GM23338 (cell line): ENCODE results near the gene MYOF. TPM values are rescaled to one million over a fixed set of nuclear protein-coding genes. Genes with fewer than 3 reads are reported as not detected.

Experiments
- ATAC-seq: fragments of 200-7000 bp; cut with Tn5 transposase; 3 replicates; pipeline ENCODE4 v1.9.1; 2020
- DNase-seq: peaks from one replicate; pipeline ENCODE4 v3.0.0-alpha.2; 2015; ENCODE audit warnings: low spot score
- H2AFZ ChIP-seq: fragments of 200-600 bp; sonication (generic); 2 replicates; pipeline ENCODE4 v1.8.0; 2016; ENCODE audit warnings: antibody characterized with exemption, mild to moderate bottlenecking, moderate library complexity
- H3F3A ChIP-seq: fragments of 200-600 bp; sonication (generic); replicated peaks from 2 replicates; pipeline ENCODE4 v1.8.0; 2017; ENCODE audit warnings: antibody characterized with exemption, mixed run types, low read depth
- H3K27ac ChIP-seq: fragments of 200-600 bp; sonication (generic); 2 replicates; pipeline ENCODE4 v1.6.1; 2016; ENCODE audit warnings: low read depth
- H3K27me3 ChIP-seq: fragments of 200-600 bp; sonication (generic); 2 replicates; pipeline ENCODE4 v1.8.0; 2016; ENCODE audit warnings: mild to moderate bottlenecking, mixed run types, moderate library complexity; ENCODE audit not compliant: insufficient read depth
- H3K36me3 ChIP-seq: fragments of 200-600 bp; sonication (generic); 2 replicates; pipeline ENCODE4 v1.8.0; 2016; ENCODE audit warnings: mild to moderate bottlenecking; ENCODE audit not compliant: insufficient read depth
- H3K4me1 ChIP-seq: fragments of 200-600 bp; sonication (generic); 2 replicates; pipeline ENCODE4 v1.8.0; 2016; ENCODE audit warnings: mild to moderate bottlenecking, moderate library complexity; ENCODE audit not compliant: insufficient read depth
- H3K4me2 ChIP-seq: fragments of 200-600 bp; sonication (generic); 2 replicates; pipeline ENCODE4 v1.7.1; 2017; ENCODE audit warnings: mixed run types
- H3K4me3 ChIP-seq: fragments of 200-600 bp; sonication (generic); 2 replicates; pipeline ENCODE4 v1.6.1; 2016; ENCODE audit warnings: mixed run types
- H3K79me2 ChIP-seq: fragments of 200-600 bp; sonication (generic); replicated peaks from 2 replicates; pipeline ENCODE4 v1.8.0; 2017; ENCODE audit warnings: mild to moderate bottlenecking; ENCODE audit not compliant: insufficient read depth
- H3K9me2 ChIP-seq: fragments of 200-600 bp; sonication (generic); 2 replicates; pipeline ENCODE4 v1.8.0; 2017; ENCODE audit not compliant: insufficient read depth
- H4K20me1 ChIP-seq: fragments of 200-600 bp; sonication (generic); replicated peaks from 2 replicates; pipeline ENCODE4 v1.8.0; 2017; ENCODE audit warnings: mild to moderate bottlenecking; ENCODE audit not compliant: insufficient read depth
- H3K27ac Mint-ChIP-seq: 2 replicates; pipeline ENCODE4 v1.8.0; 2020; ENCODE audit warnings: inconsistent platforms, mild to moderate bottlenecking, moderate library complexity, mixed read lengths
- H3K27me3 Mint-ChIP-seq: 3 replicates; pipeline ENCODE4 v1.8.0; 2022; ENCODE audit warnings: low read depth, mild to moderate bottlenecking, moderate library complexity, mixed read lengths, inconsistent platforms; ENCODE audit not compliant: insufficient read depth, poor library complexity
- H3K36me3 Mint-ChIP-seq: 3 replicates; pipeline ENCODE4 v1.8.0; 2021; ENCODE audit warnings: low read depth, mild to moderate bottlenecking, inconsistent platforms, moderate library complexity, mixed read lengths
- H3K4me1 Mint-ChIP-seq: 3 replicates; pipeline ENCODE4 v1.8.0; 2020; ENCODE audit warnings: mild to moderate bottlenecking, inconsistent platforms, mixed read lengths
- H3K4me3 Mint-ChIP-seq: 3 replicates; pipeline ENCODE4 v1.8.0; 2021; ENCODE audit warnings: moderate library complexity, mild to moderate bottlenecking, inconsistent platforms, mixed read lengths
- H3K9me3 Mint-ChIP-seq: 3 replicates; pipeline ENCODE4 v1.8.0; 2020; ENCODE audit warnings: moderate library complexity, mild to moderate bottlenecking, inconsistent platforms, mixed read lengths
- EZH2 ChIP-seq: fragments of 200-600 bp; sonication (generic); IDR thresholded peaks from one replicate; pipeline ENCODE4 v1.8.0; 2017; ENCODE audit warnings: antibody characterized with exemption, mild to moderate bottlenecking, low read depth; ENCODE audit not compliant: unreplicated experiment
- EZH2phosphoT487 ChIP-seq: fragments of 200-600 bp; sonication (generic); IDR thresholded peaks from one replicate; pipeline ENCODE4 v1.8.1; 2018; ENCODE audit warnings: antibody characterized with exemption; ENCODE audit not compliant: unreplicated experiment
- NANOG ChIP-seq: IDR thresholded peaks from 2 replicates; pipeline ENCODE4 v1.6.1; 2016; ENCODE audit warnings: antibody characterized with exemption, borderline replicate concordance
- polyA plus RNA-seq: library from polyadenylated mRNA; unstranded; fragments of >200 nt; fragmentation: Nextera tagmentation; extraction: Ambion mirVana; gene quantifications from 2 replicates; pipeline ENCODE4 v1.2.1, GENCODE V29; 2016
- total RNA-seq: library from RNA; depleted of rRNA; stranded (reverse); fragments of >200 nt; shearing (Covaris generic); gene quantifications from 2 replicates; pipeline ENCODE4 v1.2.3, GENCODE V29; 2014
- TF ChIP-seq, protein P1 (sequence below), 2 experiments: fragments of 200-600 bp in 1 of 2; sonication (generic) in 1 of 2; conservative IDR thresholded peaks; 2 replicates each; pipeline versions ENCODE4 v1.5.1 to v1.6.1; 2016 to 2017; ENCODE audit warnings: antibody characterized with exemption in 2 of 2, low read depth in 2 of 2, mild to moderate bottlenecking in 2 of 2, moderate library complexity in 1 of 2
- TF ChIP-seq, protein P2 (sequence below): IDR thresholded peaks from one replicate; pipeline ENCODE4 v1.6.1; 2018; ENCODE audit warnings: antibody characterized with exemption; ENCODE audit not compliant: unreplicated experiment
- TF ChIP-seq, protein P3 (sequence below): fragments of 250-450 bp; sonication (Bioruptor Pico); IDR thresholded peaks from 2 replicates; pipeline ENCODE4 v1.5.0; 2020; ENCODE audit warnings: mild to moderate bottlenecking, moderate library complexity

MYOF gene
- total and polyA plus RNA-seq, 2 experiments from 2014 or later, result 0.82 to 1.4 TPM

DNA sequence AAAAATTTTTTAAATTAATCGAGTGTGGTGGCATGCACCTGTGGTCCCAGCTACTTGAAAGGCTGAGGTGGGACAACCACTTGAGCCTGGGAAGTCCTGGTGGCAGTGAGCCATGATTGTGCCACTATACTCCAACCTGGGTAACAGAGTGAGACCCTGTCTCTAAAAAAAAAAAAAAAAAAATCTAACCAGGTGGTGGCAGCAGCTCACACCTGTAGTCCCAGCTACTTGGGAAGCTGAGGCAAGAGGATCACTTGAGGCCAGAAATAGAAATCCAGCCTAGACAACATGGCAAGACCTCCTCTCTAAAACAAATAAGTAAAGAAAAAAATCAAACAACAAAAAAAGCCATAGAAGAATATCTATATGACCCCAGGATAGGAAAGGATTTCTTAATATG lies 3.6 kb upstream of the MYOF start (continued):
- TF ChIP-seq, protein P1, sequence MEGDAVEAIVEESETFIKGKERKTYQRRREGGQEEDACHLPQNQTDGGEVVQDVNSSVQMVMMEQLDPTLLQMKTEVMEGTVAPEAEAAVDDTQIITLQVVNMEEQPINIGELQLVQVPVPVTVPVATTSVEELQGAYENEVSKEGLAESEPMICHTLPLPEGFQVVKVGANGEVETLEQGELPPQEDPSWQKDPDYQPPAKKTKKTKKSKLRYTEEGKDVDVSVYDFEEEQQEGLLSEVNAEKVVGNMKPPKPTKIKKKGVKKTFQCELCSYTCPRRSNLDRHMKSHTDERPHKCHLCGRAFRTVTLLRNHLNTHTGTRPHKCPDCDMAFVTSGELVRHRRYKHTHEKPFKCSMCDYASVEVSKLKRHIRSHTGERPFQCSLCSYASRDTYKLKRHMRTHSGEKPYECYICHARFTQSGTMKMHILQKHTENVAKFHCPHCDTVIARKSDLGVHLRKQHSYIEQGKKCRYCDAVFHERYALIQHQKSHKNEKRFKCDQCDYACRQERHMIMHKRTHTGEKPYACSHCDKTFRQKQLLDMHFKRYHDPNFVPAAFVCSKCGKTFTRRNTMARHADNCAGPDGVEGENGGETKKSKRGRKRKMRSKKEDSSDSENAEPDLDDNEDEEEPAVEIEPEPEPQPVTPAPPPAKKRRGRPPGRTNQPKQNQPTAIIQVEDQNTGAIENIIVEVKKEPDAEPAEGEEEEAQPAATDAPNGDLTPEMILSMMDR (conservative IDR thresholded peaks at IDR 0.05; ENCODE audit: low read depth in 2 of 2), result peak; percentile 29 to 63; a peak in 3 of 4 replicates
- TF ChIP-seq, protein P2, sequence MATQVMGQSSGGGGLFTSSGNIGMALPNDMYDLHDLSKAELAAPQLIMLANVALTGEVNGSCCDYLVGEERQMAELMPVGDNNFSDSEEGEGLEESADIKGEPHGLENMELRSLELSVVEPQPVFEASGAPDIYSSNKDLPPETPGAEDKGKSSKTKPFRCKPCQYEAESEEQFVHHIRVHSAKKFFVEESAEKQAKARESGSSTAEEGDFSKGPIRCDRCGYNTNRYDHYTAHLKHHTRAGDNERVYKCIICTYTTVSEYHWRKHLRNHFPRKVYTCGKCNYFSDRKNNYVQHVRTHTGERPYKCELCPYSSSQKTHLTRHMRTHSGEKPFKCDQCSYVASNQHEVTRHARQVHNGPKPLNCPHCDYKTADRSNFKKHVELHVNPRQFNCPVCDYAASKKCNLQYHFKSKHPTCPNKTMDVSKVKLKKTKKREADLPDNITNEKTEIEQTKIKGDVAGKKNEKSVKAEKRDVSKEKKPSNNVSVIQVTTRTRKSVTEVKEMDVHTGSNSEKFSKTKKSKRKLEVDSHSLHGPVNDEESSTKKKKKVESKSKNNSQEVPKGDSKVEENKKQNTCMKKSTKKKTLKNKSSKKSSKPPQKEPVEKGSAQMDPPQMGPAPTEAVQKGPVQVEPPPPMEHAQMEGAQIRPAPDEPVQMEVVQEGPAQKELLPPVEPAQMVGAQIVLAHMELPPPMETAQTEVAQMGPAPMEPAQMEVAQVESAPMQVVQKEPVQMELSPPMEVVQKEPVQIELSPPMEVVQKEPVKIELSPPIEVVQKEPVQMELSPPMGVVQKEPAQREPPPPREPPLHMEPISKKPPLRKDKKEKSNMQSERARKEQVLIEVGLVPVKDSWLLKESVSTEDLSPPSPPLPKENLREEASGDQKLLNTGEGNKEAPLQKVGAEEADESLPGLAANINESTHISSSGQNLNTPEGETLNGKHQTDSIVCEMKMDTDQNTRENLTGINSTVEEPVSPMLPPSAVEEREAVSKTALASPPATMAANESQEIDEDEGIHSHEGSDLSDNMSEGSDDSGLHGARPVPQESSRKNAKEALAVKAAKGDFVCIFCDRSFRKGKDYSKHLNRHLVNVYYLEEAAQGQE, result no peak
- TF ChIP-seq EZH2phosphoT487, result no peak

DNA sequence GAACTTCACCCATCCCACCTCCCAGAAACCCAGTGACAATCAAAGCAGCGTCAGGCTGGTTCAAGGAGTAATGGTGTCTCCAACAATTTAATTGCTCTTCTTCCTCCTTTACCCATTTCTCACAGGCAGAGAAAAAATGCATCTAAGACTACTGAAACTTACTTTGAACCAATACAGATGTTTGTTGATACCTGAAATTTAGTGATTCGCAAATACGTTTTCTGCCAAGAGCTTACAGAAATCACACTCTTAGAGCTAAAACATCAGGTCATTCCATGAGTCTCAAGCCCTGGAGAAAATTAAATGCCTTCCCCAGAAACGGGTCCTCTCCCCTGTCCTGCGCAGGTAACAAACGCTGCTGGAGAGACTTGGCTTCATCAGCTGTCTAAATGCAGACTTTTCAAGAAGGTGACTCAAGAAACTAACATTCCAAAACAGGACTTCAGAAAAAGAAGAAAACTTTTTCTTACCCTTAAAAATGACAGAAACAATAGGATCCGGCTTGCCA lies 443 bp downstream of the MYOF start:
- Mint-ChIP-seq H3K9me3 (no peaks in the 10 kb centered on the region), H3K27ac (no peak overlapping the region), H3K27me3 (peaks cover 4% of the 10 kb centered on the region), H3K36me3 (no peaks in the 10 kb centered on the region), H3K4me3 (peak overlapping the region; percentile 79), H3K4me1 (peaks cover 14% of the 10 kb centered on the region; the same call in 2 of the 3 replicates)
- ATAC-seq (peak; percentile 61), DNase-seq (peak; percentile 35)
- Histone ChIP-seq H3K4me3 (peak overlapping the region; percentile 55), H3K27ac (no peak overlapping the region), H3K9me2 (no peaks in the 10 kb centered on the region), H3K27me3 (peaks cover 17% of the 10 kb centered on the region), H3K36me3 (no peaks in the 10 kb centered on the region), H3F3A (no peaks in the 10 kb centered on the region), H4K20me1 (no peaks in the 10 kb centered on the region), H3K79me2 (no peaks in the 10 kb centered on the region), H3K4me2 (peak overlapping the region; percentile 76), H2AFZ (peak overlapping the region; percentile 56), H3K4me1 (peaks cover 6% of the 10 kb centered on the region; the same call in 1 of the 2 replicates)
- TF ChIP-seq, protein P1 (conservative IDR thresholded peaks at IDR 0.05; ENCODE audit: low read depth in 2 of 2), result no peak
- TF ChIP-seq NANOG (no peak), EZH2 (no peak)
- TF ChIP-seq, protein P3, sequence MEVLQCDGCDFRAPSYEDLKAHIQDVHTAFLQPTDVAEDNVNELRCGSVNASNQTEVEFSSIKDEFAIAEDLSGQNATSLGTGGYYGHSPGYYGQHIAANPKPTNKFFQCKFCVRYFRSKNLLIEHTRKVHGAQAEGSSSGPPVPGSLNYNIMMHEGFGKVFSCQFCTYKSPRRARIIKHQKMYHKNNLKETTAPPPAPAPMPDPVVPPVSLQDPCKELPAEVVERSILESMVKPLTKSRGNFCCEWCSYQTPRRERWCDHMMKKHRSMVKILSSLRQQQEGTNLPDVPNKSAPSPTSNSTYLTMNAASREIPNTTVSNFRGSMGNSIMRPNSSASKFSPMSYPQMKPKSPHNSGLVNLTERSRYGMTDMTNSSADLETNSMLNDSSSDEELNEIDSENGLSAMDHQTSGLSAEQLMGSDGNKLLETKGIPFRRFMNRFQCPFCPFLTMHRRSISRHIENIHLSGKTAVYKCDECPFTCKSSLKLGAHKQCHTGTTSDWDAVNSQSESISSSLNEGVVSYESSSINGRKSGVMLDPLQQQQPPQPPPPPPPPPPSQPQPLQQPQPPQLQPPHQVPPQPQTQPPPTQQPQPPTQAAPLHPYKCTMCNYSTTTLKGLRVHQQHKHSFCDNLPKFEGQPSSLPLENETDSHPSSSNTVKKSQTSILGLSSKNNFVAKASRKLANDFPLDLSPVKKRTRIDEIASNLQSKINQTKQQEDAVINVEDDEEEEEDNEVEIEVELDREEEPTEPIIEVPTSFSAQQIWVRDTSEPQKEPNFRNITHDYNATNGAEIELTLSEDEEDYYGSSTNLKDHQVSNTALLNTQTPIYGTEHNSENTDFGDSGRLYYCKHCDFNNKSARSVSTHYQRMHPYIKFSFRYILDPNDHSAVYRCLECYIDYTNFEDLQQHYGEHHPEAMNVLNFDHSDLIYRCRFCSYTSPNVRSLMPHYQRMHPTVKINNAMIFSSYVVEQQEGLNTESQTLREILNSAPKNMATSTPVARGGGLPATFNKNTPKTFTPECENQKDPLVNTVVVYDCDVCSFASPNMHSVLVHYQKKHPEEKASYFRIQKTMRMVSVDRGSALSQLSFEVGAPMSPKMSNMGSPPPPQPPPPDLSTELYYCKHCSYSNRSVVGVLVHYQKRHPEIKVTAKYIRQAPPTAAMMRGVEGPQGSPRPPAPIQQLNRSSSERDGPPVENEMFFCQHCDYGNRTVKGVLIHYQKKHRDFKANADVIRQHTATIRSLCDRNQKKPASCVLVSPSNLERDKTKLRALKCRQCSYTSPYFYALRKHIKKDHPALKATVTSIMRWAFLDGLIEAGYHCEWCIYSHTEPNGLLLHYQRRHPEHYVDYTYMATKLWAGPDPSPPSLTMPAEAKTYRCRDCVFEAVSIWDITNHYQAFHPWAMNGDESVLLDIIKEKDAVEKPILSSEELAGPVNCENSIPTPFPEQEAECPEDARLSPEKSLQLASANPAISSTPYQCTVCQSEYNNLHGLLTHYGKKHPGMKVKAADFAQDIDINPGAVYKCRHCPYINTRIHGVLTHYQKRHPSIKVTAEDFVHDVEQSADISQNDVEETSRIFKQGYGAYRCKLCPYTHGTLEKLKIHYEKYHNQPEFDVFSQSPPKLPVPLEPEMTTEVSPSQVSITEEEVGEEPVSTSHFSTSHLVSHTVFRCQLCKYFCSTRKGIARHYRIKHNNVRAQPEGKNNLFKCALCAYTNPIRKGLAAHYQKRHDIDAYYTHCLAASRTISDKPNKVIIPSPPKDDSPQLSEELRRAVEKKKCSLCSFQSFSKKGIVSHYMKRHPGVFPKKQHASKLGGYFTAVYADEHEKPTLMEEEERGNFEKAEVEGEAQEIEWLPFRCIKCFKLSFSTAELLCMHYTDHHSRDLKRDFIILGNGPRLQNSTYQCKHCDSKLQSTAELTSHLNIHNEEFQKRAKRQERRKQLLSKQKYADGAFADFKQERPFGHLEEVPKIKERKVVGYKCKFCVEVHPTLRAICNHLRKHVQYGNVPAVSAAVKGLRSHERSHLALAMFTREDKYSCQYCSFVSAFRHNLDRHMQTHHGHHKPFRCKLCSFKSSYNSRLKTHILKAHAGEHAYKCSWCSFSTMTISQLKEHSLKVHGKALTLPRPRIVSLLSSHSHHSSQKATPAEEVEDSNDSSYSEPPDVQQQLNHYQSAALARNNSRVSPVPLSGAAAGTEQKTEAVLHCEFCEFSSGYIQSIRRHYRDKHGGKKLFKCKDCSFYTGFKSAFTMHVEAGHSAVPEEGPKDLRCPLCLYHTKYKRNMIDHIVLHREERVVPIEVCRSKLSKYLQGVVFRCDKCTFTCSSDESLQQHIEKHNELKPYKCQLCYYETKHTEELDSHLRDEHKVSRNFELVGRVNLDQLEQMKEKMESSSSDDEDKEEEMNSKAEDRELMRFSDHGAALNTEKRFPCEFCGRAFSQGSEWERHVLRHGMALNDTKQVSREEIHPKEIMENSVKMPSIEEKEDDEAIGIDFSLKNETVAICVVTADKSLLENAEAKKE (CRISPR knock-in tag), result no peak
